NOMO-1 treated with DMSO at 0.1 percent for 48 hours (cell line): Measurements from ENCODE around the gene TMEM37.
A peak's percentile ranks its signal among the peaks of the same experiment; 100 is the strongest.
"Not testable (repeated sequence)": the region's sequence is repeated elsewhere in the genome, so short reads cannot be mapped to it uniquely, and the experiment has no call there.

ENCODE experiments used
- DNase-seq: peaks from one replicate; lab custom pipeline; 2025; ENCODE audit not compliant: unreplicated experiment; lab: John Stamatoyannopoulos, UW

TMEM37 gene

GRCh38 chr2:119431155-119431975 is at the start of gene TMEM37:
Gene TMEM37, plus strand, starts transcription at chr2:119431854. Its CDS starts 50 bp downstream, at chr2:119431904.
- peak; percentile 33 for DNase-seq

- DNase-seq: no peak
Observed at GRCh38 chr2:119383410-119384140, 48.1 kb upstream of the TMEM37 start.

- DNase-seq: no peak
Observed at GRCh38 chr2:119384971-119385370, 46.7 kb upstream of the TMEM37 start.

GRCh38 chr2:119385466-119385865 is 46.2 kb upstream of the TMEM37 start:
- no peak for DNase-seq

- DNase-seq: peak; percentile 53
Observed at GRCh38 chr2:119387381-119388129, 44.1 kb upstream of the TMEM37 start.

GRCh38 chr2:119389615-119390306 is 41.9 kb upstream of the TMEM37 start:
- DNase-seq: no peak

- DNase-seq: no peak
Observed at GRCh38 chr2:119393971-119394748, 37.5 kb upstream of the TMEM37 start.

- DNase-seq: no peak
Observed at GRCh38 chr2:119397196-119397595, 34.5 kb upstream of the TMEM37 start.

- DNase-seq: no peak
Observed at GRCh38 chr2:119402106-119402505, 29.5 kb upstream of the TMEM37 start.

GRCh38 chr2:119402645-119403560 is 28.8 kb upstream of the TMEM37 start:
- peak; percentile 10 for DNase-seq

- DNase-seq: not testable (repeated sequence)
Observed at GRCh38 chr2:119403618-119404017, 28.0 kb upstream of the TMEM37 start.

GRCh38 chr2:119405151-119405550 is 26.5 kb upstream of the TMEM37 start:
- DNase-seq: no peak

GRCh38 chr2:119407430-119408220 is 24.0 kb upstream of the TMEM37 start:
- DNase-seq: peak; percentile 25

- DNase-seq: no peak
Observed at GRCh38 chr2:119408221-119408619, 23.4 kb upstream of the TMEM37 start.

GRCh38 chr2:119409506-119409905 is 22.1 kb upstream of the TMEM37 start:
- DNase-seq: no peak

GRCh38 chr2:119414894-119415293 is 16.8 kb upstream of the TMEM37 start:
- DNase-seq: peak; percentile 36

- DNase-seq: no peak
Observed at GRCh38 chr2:119415630-119416029, 16.0 kb upstream of the TMEM37 start.

GRCh38 chr2:119416299-119416923 is 15.2 kb upstream of the TMEM37 start:
- DNase-seq: no peak
